ENCODE results near the gene L3MBTL3.

DNA sequence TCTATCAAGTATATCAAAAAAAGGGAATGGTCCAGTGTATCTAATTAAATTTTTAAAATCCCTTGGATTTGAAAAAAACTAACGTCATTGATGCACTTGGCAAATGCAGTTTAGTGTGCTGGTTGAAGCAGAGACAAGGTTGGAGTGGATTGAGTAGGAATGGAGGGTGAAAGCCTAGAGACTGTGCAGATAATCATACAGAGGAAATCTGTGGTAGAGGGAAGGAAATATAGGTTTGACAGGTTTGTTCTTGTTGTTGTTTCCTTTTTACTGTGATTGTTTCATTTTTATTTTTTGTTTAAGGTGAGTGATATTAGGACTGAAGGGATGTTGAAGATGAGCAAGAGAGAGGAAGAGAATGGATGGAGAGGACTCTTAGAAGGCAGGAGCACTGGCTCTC, 29.0 kb upstream of the L3MBTL3 start:
- TF ChIP-seq POLR2AphosphoS5 (IDR thresholded peaks at IDR 0.05) (no peak), EP300 (conservative IDR thresholded peaks at IDR 0.05; ENCODE audit: poor library complexity, severe bottlenecking) (no peak), SMC3 (conservative IDR thresholded peaks at IDR 0.05; ENCODE audit: poor library complexity) (no peak)
- TF ChIP-seq, protein P1, sequence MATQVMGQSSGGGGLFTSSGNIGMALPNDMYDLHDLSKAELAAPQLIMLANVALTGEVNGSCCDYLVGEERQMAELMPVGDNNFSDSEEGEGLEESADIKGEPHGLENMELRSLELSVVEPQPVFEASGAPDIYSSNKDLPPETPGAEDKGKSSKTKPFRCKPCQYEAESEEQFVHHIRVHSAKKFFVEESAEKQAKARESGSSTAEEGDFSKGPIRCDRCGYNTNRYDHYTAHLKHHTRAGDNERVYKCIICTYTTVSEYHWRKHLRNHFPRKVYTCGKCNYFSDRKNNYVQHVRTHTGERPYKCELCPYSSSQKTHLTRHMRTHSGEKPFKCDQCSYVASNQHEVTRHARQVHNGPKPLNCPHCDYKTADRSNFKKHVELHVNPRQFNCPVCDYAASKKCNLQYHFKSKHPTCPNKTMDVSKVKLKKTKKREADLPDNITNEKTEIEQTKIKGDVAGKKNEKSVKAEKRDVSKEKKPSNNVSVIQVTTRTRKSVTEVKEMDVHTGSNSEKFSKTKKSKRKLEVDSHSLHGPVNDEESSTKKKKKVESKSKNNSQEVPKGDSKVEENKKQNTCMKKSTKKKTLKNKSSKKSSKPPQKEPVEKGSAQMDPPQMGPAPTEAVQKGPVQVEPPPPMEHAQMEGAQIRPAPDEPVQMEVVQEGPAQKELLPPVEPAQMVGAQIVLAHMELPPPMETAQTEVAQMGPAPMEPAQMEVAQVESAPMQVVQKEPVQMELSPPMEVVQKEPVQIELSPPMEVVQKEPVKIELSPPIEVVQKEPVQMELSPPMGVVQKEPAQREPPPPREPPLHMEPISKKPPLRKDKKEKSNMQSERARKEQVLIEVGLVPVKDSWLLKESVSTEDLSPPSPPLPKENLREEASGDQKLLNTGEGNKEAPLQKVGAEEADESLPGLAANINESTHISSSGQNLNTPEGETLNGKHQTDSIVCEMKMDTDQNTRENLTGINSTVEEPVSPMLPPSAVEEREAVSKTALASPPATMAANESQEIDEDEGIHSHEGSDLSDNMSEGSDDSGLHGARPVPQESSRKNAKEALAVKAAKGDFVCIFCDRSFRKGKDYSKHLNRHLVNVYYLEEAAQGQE (IDR thresholded peaks at IDR 0.05; ENCODE audit: borderline replicate concordance): no peak
- TF ChIP-seq, protein P2, sequence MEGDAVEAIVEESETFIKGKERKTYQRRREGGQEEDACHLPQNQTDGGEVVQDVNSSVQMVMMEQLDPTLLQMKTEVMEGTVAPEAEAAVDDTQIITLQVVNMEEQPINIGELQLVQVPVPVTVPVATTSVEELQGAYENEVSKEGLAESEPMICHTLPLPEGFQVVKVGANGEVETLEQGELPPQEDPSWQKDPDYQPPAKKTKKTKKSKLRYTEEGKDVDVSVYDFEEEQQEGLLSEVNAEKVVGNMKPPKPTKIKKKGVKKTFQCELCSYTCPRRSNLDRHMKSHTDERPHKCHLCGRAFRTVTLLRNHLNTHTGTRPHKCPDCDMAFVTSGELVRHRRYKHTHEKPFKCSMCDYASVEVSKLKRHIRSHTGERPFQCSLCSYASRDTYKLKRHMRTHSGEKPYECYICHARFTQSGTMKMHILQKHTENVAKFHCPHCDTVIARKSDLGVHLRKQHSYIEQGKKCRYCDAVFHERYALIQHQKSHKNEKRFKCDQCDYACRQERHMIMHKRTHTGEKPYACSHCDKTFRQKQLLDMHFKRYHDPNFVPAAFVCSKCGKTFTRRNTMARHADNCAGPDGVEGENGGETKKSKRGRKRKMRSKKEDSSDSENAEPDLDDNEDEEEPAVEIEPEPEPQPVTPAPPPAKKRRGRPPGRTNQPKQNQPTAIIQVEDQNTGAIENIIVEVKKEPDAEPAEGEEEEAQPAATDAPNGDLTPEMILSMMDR (IDR thresholded peaks at IDR 0.05; ENCODE audit: poor library complexity, severe bottlenecking): no peak

All from neural cell (in vitro differentiated cells).